Measurements from ENCODE around the gene IZUMO2. TPM values are rescaled to one million over a fixed set of nuclear protein-coding genes. Genes with fewer than 3 reads are reported as not detected.

The IZUMO2 gene
- total RNA-seq = not detected

GRCh38 chr19:50162988-50163387 is at the start of gene IZUMO2:
TSS of gene IZUMO2 (minus strand) at chr19:50163281. CDS start at chr19:50163194, 87 bp downstream.
- no peak for DNase-seq

DNA sequence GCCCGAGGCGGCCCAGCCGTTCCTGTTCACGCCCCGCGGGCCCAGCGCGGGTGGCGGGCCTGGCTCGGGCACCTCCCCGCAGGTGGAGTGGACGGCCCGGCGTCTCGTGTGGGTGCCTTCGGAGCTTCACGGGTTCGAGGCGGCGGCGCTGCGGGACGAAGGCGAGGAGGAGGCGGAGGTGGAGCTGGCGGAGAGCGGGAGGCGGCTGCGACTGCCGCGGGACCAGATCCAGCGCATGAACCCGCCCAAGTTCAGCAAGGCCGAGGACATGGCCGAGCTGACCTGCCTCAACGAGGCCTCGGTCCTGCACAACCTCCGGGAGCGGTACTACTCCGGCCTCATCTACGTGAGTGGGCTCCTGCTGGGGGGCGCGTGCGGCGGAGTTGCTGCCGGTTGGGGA is 47.3 kb upstream of the IZUMO2 start:
- no peak for DNase-seq

DNA sequence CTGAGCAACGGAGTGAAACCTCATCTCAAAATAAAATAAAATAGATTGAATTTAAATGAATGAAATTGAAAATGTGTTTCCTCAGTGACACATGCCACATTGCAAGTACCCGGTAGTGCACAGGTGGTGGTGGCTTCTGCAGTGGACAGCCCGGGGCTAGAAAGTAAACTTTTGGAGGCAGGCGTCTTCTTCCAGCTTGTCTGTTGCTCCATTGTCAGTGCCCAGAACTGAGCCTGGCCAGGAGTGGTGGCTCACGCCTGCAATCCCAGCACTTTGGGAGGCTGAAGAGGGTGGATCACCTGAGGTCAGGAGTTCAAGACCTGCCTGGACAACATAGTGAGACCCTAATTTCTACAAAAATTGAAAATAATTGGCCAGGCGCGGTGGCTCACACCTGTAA is 46.0 kb upstream of the IZUMO2 start:
- no peak for DNase-seq

- no peak for DNase-seq
These were observed 44.6 kb upstream of the IZUMO2 start for GRCh38 chr19:50207730-50208129.

- no peak for DNase-seq
These were observed 43.1 kb upstream of the IZUMO2 start for GRCh38 chr19:50206191-50206590.

GRCh38 chr19:50205681-50206138 is 42.6 kb upstream of the IZUMO2 start:
- DNase-seq = no peak

DNA sequence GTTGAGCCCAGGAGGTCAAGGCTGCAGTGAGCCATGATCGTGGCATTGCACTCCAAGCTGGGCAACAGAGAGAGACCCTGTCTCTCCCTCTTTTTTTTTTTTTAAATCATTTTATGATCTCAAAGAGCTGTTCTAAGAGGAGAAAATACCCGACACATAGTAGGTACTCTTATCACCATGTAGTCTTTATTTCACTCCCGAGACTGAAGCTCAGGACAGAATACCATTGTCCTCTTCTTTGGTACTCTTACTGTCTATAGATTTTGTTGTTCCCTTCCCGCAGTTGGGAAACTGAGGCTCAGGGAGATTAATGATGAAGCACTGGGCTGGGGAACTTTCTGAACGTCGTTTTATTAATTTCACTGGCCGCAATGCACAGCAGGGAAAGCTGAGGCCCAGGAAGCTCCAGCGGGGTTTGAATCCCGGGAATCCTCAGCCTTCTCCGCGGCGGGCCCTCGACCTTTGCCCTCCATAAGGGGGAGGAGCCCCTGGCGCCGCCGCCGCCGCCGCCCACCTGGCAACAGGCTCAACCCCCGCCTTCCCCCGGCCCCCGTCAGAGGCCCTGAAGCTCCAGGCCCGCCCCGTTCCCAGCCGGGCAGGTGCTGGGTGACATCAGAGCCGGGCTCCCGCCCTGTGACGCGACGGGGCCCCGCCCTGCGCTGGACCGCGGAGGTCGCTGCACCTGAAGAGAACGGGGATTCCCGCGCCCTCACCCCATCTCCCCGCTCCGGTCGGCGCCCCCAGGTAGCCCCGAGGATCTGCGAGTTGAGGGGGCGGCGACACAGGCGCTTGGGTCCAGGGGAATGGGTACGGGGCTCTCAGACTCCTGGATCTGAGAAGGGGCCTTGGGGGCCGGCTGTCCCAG is 42.0 kb upstream of the IZUMO2 start:
- no peak for DNase-seq

GRCh38 chr19:50204081-50204428 is 41.0 kb upstream of the IZUMO2 start:
- no peak for DNase-seq

- DNase-seq = peak; percentile 23
These were observed 40.4 kb upstream of the IZUMO2 start, which contains the start of gene MYH14 for GRCh38 chr19:50203281-50204080. TSS of gene MYH14 (plus strand) at chr19:50203622. CDS start at chr19:50210366, 6,744 bp downstream.

GRCh38 chr19:50202962-50203280 is 39.8 kb upstream of the IZUMO2 start:
- DNase-seq = no peak

GRCh38 chr19:50202386-50202785 is 39.3 kb upstream of the IZUMO2 start:
- DNase-seq = no peak

DNA sequence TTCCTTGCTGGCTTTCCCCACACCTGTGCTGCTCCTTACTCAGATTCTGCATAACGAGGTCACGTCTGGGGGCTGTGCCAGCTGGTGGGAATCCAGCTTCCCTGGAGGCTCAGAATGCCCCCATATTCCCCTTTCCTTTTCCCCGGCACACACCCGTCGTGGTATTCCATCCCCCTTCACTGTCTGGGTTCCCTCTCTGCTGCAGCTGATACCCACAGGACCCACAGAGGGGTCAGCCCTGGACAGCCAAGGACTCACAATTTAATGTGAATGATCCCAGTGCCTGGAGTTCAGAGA is 36.1 kb upstream of the IZUMO2 start:
- no peak for DNase-seq

DNA sequence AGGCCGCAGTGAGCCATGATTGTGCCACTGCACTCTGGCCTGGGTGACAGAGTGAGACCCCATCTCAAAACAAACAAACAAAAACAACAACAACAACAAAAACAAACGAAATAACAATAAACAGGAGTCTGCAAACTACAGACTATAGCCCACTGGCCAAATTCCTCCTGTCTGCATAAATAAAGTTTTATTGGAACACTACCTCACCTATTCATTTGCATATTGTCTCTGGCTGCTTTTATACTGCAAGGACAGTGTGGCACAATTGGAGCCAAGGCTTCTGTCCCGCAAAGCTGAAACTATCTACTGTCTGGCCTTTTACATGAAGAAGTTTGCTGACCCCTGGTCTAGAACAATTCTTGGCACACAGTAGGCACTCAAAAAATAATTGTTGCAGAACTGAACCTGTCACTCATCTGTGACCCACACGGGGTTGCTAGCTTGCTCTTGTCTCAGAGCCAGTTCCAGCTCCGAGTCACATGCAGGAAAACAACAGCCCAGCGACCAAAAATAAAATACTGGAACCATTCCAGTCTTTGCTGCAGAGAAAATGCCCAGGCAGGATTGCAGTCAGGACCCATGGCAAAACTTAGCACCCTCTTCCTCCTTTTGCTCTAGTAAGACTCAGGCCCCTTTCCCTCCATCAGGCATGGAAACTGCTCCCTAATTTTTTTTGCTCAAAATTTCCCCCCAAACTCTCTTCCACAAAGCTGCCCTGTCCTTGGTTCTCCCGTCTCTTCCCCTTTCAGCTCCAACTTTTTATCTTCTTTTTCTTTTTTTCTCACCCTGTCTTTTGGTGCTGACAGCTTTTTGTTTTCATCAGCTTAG is 35.6 kb upstream of the IZUMO2 start:
- DNase-seq = no peak

DNA sequence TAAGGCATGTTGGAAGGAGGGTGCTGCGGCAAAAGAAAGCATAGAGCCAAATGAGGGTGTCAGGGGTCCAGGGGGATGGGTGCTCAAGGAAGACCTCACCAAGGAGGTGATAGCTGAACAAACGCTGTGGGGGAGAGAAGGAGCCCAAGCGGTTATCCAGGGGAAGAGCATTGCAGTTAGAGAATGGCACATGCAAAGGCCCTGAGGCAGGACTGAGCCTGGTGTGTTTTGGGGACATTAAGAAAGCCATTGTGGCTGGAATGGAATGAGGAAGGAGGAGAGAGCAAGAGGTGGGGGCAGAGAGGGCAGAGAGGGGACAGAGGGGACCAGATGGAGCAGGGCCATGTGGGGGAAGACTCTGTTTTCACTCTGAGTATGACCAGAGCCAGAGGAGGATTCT is 34.3 kb upstream of the IZUMO2 start:
- DNase-seq = no peak

- DNase-seq = no peak
These were observed 33.3 kb upstream of the IZUMO2 start for GRCh38 chr19:50196322-50196932.

GRCh38 chr19:50195224-50195623 is 32.1 kb upstream of the IZUMO2 start:
- DNase-seq = no peak

GRCh38 chr19:50192463-50193211 is 29.6 kb upstream of the IZUMO2 start:
- no peak for DNase-seq

GRCh38 chr19:50191216-50191615 is 28.1 kb upstream of the IZUMO2 start:
- DNase-seq = no peak

GRCh38 chr19:50190439-50190891 is 27.4 kb upstream of the IZUMO2 start:
- DNase-seq = no peak

GRCh38 chr19:50189331-50189730 is 26.2 kb upstream of the IZUMO2 start:
- DNase-seq = no peak

- DNase-seq = no peak
These were observed 24.9 kb upstream of the IZUMO2 start for GRCh38 chr19:50187937-50188336.

- DNase-seq = no peak
These were observed 21.1 kb upstream of the IZUMO2 start for GRCh38 chr19:50184196-50184595.
